HG03103 (cell line): ENCODE data around the gene TNNI3K.

Experiments used
- ATAC-seq: cut with Tn5 transposase; IDR thresholded peaks from one replicate; pipeline ENCODE4 v1.9.1; 2021; ENCODE audit warnings: low read depth; ENCODE audit not compliant: unreplicated experiment

The TNNI3K gene

DNA sequence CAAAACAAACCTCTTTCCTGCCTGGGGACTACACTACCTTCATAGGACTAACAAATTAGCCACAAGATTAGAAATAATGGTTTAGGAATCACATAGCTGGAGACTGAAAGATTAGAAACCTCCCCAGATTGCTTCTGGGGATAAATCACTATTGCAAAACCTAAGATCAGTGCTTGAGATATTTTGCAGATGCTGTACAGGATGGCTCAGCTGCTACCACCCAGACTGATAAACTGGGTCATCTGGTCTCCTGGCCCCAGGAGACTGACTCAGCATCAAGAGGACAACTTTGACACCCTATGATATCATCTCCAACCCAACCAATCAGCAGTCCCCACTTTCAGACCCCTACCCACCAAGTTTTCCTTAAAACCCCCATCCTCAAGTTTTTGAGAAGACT is 140.2 kb downstream of the TNNI3K start:
- ATAC-seq = no peak

DNA sequence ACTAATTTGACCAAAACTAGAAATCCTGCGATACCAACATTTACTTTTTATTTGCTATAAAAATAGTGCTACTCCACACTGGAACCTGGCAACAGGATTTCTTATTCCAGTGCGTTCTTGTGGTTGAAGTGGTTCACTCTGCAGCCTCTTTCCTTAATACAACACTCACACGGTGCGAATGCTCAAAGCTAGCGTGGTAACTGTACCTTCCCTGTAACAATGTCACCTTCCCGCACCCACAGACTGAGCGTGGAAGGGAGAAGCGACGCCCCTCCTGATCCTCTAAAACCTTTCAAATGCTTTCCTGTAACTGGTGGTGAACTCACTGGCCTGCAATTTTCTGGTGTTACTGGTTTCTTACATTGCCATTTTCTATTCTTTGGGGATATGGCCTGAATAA is 145.1 kb downstream of the TNNI3K start:
- ATAC-seq = no peak

DNA sequence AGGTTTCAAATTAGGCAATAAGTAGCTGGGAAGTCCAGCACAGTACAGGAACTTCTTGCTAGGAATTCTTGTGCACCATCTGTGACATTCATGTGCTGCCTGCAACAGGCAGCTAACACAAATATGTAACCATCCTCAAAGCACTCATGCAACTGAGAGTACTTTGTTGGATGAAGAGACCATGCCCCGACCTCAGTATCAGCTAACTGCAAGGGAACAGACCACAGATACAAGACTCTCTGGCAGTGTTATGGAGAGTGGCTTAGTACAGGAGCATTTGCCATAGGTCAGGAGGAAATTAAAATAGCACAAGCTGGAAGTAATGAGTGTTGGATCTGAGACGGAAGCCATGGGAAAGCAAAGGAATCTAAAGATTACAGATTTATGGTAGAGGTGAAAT is 153.7 kb downstream of the TNNI3K start:
- no peak for ATAC-seq

DNA sequence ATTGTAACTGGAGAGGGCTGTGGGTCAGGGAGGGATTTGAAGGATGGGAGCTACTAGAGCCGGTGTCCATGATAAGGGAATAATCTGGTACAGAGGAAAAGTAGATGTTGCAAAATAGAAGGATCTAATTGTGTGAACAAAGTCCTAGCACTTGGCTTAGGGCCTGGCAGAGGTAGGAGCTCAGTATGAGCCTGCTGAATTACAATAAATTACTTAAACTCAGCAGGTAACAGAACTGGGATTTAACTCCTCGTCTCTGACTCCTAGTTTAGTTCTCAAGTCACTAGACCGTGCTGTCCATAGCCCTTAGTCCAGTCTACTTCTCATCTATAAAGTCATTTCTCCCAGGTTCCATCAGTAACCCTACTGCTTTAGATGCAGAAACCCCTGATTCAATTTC is 157.0 kb downstream of the TNNI3K start:
- no peak for ATAC-seq

DNA sequence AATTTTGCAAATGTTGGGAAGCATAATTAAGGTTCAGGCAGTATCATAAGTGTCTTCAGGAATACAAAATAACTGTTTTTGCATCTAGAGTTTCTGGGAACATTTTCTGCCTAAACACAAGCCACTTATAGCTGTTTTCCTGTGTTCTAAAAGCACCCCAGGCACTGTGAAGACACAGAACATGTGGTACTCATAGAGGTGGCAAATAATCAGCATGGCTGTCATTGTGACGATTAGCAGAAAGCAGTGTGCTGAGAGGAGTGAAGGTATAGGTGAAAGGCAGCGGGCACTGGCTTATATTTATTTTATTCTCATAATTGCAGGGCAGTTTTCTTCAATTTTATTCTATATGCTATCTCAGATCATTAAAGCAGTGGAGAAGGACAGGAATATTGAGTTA is 157.7 kb downstream of the TNNI3K start:
- no peak for ATAC-seq

DNA sequence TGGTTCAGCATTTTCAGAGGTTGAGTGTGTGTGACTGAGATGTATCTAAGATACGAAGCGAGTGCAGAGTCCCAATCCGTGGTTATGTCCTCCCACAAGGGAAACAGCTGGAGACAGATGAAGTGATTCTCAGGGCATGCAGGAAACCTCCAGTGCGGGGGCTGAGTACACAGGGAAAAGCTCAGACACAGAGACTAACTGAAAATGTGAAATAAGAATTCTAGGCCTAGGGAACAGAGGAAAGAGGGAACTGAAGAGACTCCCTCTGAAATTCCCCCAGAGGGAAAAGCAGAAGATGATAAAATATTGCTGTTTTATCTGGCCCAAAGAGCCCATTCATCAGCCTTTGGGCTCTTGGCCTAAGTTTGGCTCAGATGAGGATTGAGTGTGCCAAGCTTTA is 160.4 kb downstream of the TNNI3K start:
- no peak for ATAC-seq

DNA sequence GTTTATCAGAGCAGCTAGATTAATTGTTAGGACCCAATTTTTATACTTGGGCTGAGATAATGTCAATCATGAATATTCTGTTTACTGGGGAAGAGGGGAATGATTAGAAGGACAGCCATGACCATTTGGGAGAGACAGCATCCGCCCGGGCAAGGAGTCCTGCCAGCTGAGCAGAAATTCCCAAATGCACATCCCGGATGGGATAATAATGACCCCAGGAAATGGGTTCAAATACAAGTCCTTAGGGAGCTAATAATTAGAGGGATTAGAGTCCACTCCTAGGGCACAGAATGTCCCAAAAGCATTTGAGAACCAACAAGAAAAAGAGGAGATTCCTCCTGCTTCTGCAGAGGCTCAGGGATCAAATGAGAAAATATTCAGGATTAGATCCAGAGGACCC is 161.3 kb downstream of the TNNI3K start:
- no peak for ATAC-seq

DNA sequence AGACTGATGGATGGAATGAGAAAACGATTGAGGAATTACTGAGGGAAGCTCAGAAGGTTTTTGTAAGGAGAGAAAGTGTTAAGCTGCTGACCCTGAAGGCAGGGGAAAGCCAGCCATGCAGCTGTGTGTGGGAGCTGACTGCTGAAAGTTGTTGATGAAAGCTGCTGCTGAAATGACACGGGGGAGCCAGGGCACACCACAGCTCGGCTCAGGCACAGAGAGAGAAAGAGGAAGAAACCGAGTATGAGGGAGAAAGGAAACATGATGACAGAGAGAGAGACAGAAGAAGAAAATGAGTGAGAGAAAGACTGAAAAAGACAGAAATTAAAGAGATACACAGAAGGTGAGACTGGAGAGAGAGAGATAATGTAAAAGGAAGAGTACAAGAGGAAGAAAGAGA is 161.7 kb downstream of the TNNI3K start:
- ATAC-seq = no peak

DNA sequence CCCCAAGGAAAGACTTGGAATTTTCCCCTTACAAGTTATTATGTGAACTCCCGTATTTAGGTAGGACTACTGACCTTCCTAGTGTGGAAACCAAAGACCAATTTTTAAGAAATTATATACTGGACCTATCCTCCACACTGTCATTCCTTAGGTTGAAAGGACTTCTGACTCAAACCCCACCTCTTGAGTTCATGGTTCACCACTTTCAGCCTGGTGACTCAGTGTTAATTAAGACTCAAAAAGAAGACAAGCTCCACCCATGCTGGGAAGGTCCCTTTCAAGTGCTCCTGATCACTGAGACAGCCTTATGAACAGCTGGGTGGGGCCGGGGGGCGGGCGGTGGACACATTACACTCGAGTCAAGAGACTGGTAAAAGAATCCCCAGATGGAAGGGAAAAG is 164.1 kb downstream of the TNNI3K start:
- ATAC-seq = peak; percentile 64

DNA sequence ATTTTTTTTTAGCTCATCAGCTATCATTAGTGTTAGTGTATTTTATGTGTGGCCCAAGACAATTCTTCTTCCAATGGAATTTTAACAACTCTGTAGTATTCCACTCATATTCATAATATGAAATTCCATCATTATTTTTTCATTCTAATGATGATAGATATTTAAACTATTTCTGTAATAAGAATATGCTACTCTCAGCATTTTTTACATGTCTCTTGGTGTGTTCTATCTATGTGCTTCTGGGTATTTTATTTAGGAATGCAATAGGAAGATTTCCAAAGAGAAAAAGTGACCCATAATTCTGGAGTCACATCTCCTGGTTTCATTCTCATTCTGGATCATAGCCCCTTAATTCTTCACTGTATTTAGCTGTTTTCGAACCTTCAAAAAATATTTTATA is 167.7 kb downstream of the TNNI3K start:
- ATAC-seq = no peak

DNA sequence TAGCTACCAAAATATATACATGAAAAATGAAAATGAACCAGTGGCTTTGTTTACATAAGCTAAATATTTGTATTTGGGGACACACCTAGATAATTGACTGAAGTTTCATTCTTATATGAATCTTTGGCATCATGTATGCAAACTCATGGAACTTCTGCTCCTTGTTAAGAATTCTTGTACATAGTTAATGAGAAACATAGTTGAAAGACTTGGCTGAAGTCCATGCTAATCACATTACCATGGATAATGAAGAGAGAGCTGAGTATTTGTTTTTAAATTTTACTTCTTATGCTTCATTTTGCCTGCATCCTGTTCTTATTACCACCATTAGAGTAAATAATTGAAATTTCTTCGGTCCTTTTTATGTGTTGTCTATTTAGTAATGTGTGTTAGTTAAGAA is 168.4 kb downstream of the TNNI3K start:
- ATAC-seq = no peak

DNA sequence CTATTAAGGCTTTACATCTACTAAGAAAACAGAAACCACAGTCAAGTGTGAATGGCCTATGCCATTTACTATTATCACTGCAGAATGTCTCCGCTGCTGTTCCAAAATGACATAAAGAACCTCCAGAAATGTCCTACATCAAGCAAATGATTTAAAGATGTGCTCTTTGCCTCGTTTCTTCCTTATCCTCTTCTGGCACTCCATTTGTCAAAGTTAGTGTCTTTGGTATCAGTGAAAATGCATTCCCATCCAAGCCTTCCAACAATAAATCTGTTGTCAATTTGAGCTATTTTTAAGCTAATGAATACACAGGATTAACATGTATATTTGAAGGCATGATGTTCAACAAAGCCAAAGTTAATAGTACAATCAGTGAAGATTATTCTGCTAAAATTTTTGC is 171.6 kb downstream of the TNNI3K start:
- ATAC-seq = no peak

DNA sequence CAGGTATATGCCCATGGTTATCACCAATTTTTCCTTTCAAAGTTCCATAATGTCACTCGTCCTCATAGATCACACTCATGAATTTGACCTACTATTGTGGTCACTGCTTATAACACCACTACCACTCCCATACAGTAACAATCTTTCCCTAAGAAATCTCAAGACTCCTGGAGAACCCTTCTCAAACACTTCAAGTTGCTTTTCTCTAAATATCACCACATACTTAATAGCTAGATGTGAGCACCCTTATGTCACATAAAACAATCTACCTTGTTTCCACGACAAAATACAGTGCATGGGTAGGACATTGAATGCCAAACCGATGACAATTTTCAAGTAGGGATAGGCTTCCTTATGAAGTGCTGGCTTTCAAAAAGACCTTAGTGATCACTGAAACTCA is 172.7 kb downstream of the TNNI3K start:
- ATAC-seq = no peak

DNA sequence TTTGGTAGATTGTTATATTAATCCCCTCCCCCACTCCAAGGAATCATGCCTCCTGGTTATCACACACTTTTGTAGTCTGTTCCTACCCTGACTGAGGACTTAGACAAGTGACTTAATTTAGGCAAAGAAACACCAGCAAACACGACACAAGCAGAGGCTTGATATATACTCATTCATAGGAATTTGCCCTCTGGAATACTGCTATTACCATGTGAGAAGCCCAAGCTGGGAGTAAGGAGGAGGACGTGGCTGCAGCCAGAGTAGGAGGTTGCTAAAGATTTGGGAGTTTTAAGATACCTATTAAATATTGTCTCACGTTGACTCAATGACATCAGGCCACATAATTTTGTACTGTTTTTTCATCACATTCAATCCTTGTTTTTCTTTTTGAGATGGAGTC is 177.1 kb downstream of the TNNI3K start:
- no peak for ATAC-seq

DNA sequence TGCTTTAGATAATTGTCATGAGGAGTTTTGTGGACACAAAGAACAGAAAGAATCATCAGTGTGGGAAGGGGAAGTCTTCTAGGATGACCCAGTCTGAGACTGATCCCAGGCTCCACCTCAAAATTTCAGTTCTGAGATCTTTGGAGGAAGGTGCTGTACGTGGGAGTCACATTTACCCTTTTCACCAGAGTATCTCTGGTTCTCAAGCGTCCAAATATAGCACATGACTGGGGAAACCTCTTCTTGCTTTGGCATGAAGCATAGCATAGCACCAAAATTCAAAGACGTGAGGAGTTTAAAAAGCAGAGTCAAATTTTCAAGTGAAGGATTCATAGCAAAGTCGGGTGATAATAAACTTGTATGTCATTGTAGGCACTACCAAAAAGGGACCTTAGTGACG is 180.7 kb downstream of the TNNI3K start:
- ATAC-seq = no peak

DNA sequence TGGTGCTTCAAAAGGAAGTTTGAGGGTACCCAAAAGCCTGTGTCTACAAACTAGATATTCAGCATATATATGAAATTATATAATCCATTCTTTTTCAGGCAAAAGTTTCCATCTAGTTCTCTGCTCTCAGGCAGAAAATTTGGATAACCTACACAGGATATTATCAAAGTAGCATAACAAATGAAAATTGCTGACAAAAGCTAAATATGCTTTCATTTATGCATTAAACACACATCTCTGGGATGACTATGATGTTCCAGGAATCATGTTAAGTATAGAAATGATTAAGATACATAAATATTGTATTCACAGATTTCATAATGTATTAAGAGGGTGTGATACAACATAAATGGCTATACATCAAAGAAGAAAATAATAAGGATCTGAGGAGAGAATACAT is 184.4 kb downstream of the TNNI3K start:
- no peak for ATAC-seq

DNA sequence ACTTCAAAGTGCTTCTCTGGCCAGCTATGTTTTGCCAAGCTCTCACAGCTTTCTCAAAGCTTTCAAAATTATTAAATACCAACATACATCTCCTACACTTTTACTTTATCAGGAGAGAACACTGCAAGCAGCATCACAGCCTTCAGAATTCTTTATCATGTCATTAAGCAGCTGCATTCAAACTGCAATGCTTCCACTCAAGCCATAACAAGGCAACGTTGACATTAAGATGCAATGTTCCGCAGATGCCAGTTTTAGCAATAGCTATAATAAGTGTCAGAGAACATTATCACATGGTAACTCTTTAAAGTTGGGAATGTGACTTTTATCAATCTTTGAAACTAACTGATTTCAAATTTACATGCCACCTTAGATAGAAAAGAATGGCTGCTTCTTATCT is 185.3 kb downstream of the TNNI3K start:
- no peak for ATAC-seq

DNA sequence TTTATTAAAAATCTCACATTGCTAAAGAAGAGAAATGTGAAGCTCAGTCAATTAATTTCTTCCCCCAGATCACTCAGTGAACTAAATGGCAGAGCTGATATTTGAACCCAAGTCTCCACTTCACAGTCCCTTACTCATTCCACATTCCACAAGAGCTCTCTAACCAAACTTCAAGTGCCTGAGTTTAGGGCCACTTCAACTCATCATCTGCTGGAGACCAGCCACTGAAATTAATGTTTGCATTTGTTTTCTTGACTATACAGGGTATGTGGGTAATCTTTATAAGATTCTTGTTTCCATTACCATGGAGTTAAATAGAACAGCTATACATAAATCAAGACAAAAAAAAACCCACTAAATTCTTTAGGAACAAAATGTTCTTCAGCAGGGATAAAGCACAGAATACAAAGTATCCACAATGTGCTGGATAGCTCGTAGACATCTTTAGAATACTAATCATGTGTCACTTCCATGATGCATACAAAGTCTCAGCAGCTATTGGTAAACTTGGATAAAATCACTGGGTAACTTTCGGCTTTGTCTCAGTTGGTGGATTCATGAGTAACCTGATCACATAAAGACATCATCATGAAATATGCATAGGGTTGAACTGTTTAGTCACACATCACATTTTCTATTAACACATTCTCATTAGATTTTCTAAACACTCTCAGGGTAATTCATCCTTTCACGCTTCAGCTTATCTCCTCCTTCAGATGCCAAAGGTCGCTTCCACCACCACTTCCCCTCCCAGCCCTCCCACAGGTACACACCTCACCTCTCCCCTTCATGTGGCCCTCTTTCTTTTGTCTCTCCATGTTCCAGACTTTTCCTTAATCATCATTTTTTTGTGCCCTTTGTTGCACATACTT is 187.5 kb downstream of the TNNI3K start:
- no peak for ATAC-seq

DNA sequence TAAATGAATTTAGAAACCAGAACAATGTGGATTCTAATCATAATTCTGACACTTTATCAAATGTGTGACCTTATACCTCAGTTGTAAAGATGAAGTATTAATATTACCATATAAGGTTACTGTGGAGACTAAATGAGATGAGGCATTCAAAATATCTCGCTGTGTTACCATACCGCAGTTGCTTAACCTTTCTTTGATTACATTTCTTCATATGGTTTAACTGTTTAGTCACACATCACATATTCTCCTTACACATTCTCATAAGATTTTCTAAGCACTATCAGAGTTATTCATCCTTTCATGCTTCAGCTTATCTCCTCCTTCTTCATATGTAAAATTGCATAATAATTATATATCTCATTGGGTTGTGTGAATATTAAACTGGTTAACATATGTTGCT is 188.3 kb downstream of the TNNI3K start:
- no peak for ATAC-seq

DNA sequence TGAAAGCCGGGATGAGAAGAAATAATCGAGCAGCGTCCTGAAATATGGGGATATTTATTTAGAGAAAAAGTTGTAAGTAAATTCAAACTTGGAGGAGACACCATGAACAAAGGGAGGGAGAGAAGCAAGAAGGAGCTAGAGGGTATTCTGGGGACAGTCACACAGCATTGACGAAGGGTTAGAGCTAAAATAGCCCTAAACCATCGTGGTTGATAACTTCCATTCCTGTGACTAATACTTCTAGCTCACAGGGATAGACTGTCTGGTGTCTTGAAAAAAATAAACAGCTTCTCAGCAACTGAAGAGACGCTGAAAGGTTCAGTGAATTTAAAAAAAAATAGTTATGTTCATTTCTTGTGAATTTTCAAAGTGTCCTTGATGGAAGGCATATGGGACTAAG is 190.5 kb downstream of the TNNI3K start:
- ATAC-seq = no peak

DNA sequence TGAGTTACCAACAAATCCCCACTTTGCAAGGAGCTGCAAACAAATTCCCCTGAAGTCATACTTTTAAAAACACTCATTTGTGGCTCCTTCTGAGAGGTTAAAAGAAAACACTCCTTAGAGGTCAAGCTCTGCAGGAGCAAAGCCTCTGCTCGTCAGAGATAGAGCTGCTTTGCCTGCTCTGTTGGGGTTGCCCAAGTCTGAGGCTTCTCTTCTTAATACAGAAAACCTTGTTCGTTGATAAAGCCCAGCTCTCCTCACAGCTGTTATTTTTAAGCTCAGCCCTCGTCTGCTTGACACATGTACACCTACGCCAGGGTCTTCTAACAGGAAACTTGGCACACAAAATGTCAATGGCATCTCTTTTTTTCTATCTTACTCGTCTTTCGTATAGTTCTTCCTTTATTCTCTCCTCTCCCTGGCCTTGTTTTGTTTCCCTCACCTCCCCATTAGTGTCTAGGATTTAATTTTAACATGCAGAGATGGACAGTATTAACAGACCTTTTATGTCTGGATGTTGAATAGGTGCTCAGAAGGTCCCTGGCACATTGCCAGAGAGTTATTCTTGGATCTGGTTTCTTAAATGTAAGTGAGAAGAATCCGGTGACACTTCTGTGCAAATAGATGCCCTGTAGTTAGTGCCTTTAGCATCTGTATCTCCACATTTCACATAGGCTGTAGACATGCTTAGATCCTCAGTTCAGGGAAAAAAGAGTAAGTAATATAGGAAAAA is 191.2 kb downstream of the TNNI3K start:
- no peak for ATAC-seq

DNA sequence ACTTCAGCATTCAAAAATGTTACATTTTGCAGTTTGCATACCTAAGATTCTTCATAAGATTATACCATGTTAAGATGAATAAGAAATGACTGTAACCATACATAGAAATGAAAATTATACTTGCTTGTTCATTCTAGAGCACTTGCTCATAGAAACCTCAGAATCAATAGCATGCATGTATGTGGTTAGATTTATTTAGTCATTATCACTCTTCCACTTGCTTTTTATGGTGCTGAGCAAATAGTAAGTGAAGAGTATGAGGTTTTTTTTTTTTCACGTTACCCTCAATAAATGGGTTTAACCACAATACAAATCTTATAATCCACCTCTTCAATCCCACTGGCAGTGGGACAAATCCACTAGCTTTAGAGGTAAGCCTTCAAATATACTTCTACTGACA is 192.5 kb downstream of the TNNI3K start:
- no peak for ATAC-seq
